OCI-M1 (cell line): ENCODE measurements around the gene POLE4.

Experiments used
- DNase-seq: peaks from one replicate; lab custom pipeline; 2025; lab: John Stamatoyannopoulos, UW

Gene POLE4

GRCh38 chr2:74991977-74992376 is 33.5 kb downstream of the POLE4 start:
- DNase-seq = peak; percentile 14

DNA sequence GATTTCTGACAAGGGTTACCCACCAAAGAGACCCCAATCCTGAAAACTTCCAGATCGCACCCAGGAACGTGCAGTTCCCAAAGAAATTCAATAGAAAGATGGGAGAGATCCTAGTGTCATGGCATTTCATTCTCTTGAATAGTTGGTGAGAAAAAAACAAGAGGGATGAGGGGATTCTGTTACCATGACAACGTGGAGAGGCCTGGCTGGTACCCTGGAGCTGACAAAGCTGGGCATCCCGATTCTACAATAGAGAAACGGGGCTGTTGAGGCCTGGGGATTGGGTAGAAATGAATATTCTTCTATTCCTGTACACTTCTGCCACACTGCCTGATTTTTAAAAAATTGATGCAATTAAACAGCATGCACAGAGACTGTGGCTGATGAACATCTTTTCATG is 41.0 kb downstream of the POLE4 start:
- no peak for DNase-seq

DNA sequence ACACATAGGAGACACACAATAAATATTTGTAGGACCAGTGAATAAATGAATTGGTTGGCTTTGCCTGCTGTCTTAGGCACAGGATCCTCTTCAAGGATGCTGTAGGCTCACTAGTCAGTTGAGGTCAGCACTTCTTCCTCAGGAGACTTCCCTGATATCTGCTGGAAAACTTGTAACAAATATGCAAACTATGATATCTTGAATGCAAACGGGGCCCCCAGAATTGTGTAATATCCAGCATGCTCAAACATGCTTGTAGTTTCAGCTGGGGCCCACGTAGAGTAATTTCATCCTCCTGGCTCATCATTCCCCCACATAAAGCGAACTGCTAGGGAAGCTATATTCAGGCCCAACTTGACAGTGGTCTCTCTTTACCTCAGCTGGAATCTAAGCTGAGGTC is 43.6 kb downstream of the POLE4 start:
- no peak for DNase-seq

DNA sequence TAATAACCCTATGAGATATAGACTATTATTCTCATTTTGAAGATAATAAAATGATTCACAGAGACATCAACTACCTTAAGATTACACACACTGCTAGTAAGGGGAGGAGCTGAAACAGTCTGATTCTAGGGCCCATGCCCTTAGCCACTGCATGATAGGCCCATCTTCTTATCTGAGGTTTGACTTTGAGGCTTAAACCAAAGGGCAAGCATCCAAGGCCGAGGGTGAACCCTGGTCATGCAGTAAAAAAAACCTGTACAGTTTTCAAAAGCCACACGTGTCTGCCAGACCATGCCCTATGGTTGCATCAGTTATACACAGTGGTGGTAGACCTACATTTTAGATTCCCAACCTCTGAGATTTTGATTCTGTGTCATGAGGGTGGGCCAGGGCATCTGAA is 44.8 kb downstream of the POLE4 start:
- peak; percentile 45 for DNase-seq

- DNase-seq = no peak
These were observed 45.3 kb downstream of the POLE4 start for GRCh38 chr2:75003773-75004172.

GRCh38 chr2:75006041-75006440 is 47.6 kb downstream of the POLE4 start:
- DNase-seq = no peak

GRCh38 chr2:75007061-75007460 is 48.6 kb downstream of the POLE4 start:
- no peak for DNase-seq

DNA sequence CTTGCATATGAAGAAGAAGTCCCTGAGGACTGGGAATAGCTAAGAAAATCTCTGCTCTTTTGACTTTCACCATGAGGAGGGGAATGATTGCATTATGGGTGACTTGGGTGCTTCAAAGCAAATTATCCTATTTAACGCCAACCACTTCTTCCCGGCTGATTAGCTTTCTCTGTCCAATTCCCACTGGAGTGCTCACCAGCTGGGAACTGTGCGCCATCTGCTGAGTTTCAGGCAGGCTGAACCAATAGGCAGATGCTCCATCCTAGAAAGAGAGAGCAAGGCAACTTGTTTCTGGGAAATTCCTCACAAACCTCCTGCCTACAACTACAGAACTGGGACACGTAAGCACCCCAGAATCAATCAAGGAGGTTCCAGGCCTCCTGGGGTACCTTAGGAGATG is 49.4 kb downstream of the POLE4 start:
- DNase-seq = no peak

DNA sequence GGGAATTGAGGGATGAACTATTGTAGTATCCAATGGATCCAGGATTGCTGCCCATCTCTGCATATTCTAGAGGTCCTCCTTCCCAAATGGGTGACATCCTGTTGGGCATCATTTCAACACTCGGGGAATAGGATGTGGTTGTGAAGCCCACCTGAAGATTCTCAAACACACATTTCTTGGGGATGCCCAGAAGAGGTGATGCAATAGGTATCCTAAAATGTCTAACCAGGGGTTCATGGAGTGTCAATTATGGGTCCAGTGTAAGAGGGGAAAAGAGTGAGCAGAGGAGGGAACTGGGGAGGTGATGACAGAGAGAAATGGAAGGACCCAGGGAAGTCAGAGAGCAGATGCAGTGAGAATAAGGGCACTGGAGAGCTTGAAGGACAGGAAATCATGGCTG is 52.1 kb downstream of the POLE4 start:
- no peak for DNase-seq

DNA sequence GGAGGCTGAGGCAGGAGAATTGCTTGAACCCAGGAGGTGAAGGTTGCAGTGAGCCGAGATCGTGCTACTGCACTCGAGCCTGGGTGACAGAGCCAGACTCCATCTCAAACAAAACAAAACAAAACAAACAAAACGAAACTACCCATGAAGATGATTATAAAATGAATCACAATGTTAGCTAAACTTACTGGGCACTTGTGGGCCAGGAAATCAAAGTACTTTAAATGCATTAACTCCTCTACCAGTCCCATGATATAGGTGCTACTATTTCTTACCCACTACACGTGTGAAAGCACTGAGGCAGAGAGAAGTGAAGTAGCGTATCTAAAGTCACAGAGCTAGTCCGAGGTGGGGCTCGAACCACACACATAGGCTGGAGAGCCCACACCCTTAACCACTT is 53.6 kb downstream of the POLE4 start:
- DNase-seq = no peak

- peak; percentile 0 for DNase-seq
These were observed 59.7 kb downstream of the POLE4 start for GRCh38 chr2:75018162-75018561.
